ENCODE results near the gene VWA8.

DNA sequence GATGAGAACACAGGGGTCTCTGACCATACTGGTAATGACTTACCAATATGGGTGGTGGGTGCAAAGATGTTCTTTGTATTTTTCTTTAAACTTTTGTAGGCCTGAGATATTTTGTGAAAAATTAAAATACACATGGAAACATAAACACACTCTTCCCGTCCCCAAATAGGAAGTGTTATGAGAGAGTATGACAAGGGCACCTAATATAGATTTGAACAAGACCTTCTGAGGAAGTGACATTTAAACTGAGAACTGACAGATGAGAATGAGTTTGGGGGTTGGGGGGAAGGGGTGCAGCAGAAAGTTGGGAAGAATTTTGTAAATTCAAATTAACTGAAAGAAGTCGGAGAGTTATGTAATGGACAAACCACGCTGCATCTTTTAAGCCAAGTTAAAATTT, 279.3 kb downstream of the VWA8 start:
- no peak for TF ChIP-seq POLR2A (IDR thresholded peaks at IDR 0.05)
- TF ChIP-seq, protein P1, sequence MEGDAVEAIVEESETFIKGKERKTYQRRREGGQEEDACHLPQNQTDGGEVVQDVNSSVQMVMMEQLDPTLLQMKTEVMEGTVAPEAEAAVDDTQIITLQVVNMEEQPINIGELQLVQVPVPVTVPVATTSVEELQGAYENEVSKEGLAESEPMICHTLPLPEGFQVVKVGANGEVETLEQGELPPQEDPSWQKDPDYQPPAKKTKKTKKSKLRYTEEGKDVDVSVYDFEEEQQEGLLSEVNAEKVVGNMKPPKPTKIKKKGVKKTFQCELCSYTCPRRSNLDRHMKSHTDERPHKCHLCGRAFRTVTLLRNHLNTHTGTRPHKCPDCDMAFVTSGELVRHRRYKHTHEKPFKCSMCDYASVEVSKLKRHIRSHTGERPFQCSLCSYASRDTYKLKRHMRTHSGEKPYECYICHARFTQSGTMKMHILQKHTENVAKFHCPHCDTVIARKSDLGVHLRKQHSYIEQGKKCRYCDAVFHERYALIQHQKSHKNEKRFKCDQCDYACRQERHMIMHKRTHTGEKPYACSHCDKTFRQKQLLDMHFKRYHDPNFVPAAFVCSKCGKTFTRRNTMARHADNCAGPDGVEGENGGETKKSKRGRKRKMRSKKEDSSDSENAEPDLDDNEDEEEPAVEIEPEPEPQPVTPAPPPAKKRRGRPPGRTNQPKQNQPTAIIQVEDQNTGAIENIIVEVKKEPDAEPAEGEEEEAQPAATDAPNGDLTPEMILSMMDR (IDR thresholded peaks at IDR 0.05): no peak

Data from thyroid gland (tissue), 4 donors.